Natural killer cell treated with Interleukin-12 subunit alpha and Interleukin-12 subunit beta and Interleukin-15 and Interleukin-18, amount 100 ng/mL, for 72 hours (primary cell): Measurements from ENCODE around the gene PATL2. TPM values are rescaled to one million over a fixed set of nuclear protein-coding genes. Genes with fewer than 3 reads are reported as not detected.
"Not testable (repeated sequence)": the region's sequence is repeated elsewhere in the genome, so short reads cannot be mapped to it uniquely, and the experiment has no call there.

ENCODE experiments used
- ATAC-seq, 2 donors: fragments of 150-1000 bp; cut with Tn5 transposase in 1 of 2; sonication (Bioruptor Pico), chemical (Tn5 transposase) in 1 of 2; 2 replicates each; pipeline ENCODE4 v1.10.0; 2021
- DNase-seq: peaks from one replicate; pipeline ENCODE4 v3.0.0; 2022; ENCODE audit warnings: low spot score
- H3K27ac Mint-ChIP-seq, 2 donors: 1 replicate in 1 of 2; 2 replicates in 1 of 2; pipeline ENCODE4 v1.8.0; 2022; ENCODE audit warnings: mixed read lengths in 2 of 2, mild to moderate bottlenecking in 1 of 2, moderate library complexity in 1 of 2
- H3K27me3 Mint-ChIP-seq, 2 donors: 1 replicate in 1 of 2; 2 replicates in 1 of 2; pipeline ENCODE4 v1.8.0; 2022; ENCODE audit warnings: mixed read lengths in 2 of 2
- H3K36me3 Mint-ChIP-seq: one replicate; pipeline ENCODE4 v1.8.0; 2022; ENCODE audit warnings: mixed read lengths
- H3K4me1 Mint-ChIP-seq, 2 donors: 1 replicate in 1 of 2; 2 replicates in 1 of 2; pipeline ENCODE4 v1.8.0; 2022; ENCODE audit warnings: low read depth in 2 of 2, mixed read lengths in 2 of 2, mild to moderate bottlenecking in 1 of 2
- H3K4me3 Mint-ChIP-seq: one replicate; pipeline ENCODE4 v1.8.0; 2022; ENCODE audit warnings: mixed read lengths
- H3K9me3 Mint-ChIP-seq: 2 replicates; pipeline ENCODE4 v1.8.0; 2022; ENCODE audit warnings: mixed read lengths
- total RNA-seq, 2 donors: library from RNA; stranded (reverse); gene quantifications; one replicate each; pipeline ENCODE4 v1.2.3, GENCODE V29; 2022

Gene PATL2
- total RNA-seq, 2 donors from 2014 or later: 13.0 to 19.1 TPM

DNA sequence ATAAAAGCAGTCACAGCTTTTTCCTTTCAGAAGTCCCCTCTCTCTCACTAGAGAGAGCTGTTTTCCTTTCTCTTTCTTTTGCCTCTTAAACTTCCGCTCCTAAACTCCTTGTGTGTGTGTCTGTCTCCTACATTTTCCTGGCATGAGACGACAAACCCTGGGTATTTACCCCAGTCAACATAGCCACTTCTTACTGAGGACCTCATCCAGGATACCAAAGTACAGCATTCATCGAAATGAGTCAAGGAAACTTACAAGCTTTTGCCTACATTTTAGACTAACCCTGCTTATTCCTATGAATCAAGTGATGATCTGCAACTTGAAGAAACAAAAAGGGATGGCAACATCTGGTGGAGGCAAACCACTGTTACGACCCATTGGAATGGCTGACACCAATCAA, 16.7 kb downstream of the PATL2 start:
- no peaks in the 10 kb centered on the region for H3K9me3 Mint-ChIP-seq
- peaks cover 9 to 14% of the 10 kb centered on the region in 2 donors for H3K4me1 Mint-ChIP-seq
- peak overlapping the region; percentile 47 to 55 for H3K27ac Mint-ChIP-seq

DNA sequence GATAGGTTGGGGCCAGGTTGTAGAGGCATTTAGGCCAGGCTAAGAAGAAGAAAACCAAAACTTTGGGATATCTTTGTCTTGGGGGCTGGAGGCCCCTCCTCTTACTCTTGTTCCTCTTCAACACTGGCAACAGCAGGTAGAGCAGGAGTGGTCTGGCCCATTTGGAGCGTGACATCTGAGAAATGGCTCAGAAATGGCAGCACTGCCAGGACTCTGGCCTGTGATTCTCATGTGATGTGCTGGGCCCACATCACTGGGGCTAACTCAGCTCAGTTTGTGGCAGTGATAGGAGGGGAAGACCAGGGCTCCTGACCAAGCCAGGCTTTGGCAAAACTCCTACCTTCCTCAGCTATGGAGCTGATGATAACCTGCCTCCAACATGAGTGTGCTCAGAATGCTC, 18.5 kb downstream of the PATL2 start:
- Mint-ChIP-seq H3K27me3 (no peaks in the 10 kb centered on the region), H3K4me1 (peaks cover 17 to 24% of the 10 kb centered on the region in 2 donors), H3K36me3 (peaks cover 12% of the 10 kb centered on the region), H3K27ac (no peak overlapping the region), H3K4me3 (no peak overlapping the region), H3K9me3 (peaks cover 1% of the 10 kb centered on the region)
- ATAC-seq (no peak), DNase-seq (no peak)

More for the DNA sequence above, 16.7 kb downstream of the PATL2 start:
- H3K4me3 Mint-ChIP-seq: no peak overlapping the region
- no peaks in the 10 kb centered on the region for H3K36me3 Mint-ChIP-seq
- no peak for ATAC-seq
- no peaks in the 10 kb centered on the region for H3K27me3 Mint-ChIP-seq
- no peak for DNase-seq

DNA sequence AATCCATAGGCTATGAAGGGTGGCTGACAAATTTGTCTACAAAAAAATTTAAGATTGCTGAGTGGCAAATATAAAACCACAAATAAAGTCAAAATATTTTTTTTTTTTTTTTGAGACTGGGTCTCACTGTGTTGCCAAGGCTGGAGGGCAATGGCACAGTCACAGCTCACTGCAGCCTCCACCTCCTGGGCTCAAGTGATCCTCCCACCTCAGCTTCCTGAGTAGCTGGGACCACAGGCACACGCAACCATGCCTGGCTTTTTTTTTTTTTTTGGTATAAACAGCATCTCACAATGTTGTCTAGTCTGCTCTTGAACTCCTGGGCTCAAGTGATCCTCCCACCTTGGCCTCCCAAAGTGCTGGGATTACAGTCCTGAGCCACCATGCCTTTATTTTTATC, 20.9 kb downstream of the PATL2 start:
- peaks cover 12% of the 10 kb centered on the region for H3K9me3 Mint-ChIP-seq
- DNase-seq, H3K27me3 Mint-ChIP-seq, H3K4me3 Mint-ChIP-seq, ATAC-seq: not testable (repeated sequence)
- H3K36me3 Mint-ChIP-seq: peaks cover 26% of the 10 kb centered on the region
- H3K4me1 Mint-ChIP-seq: peaks cover 37 to 38% of the 10 kb centered on the region in 2 donors
- peak overlapping the region in 1 of 2 donors; percentile 63 for H3K27ac Mint-ChIP-seq

DNA sequence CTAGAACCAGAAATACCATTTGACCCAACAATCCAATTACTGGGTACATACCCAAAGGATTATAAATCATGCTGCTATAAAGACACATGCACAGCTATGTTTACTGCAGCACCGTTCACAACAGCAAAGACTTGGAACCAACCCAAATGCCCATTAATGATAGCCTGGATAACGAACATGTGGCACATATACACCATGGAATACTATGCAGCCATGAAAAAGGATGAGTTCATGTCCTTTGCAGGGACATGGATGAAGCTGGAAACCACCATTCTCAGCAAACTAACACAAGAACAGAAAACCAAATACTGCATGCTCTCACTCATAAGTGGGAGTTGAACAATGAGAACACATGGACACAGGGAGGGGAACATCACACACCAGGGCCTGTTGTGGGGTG, 21.8 kb downstream of the PATL2 start:
- Mint-ChIP-seq H3K4me1 (peaks cover 40 to 41% of the 10 kb centered on the region in 2 donors), H3K36me3 (peaks cover 29% of the 10 kb centered on the region), H3K27ac (peak overlapping the region in 1 of 2 donors; percentile 41), H3K9me3 (peaks cover 12% of the 10 kb centered on the region)
- ATAC-seq, DNase-seq, H3K27me3 Mint-ChIP-seq, H3K4me3 Mint-ChIP-seq: not testable (repeated sequence)

DNA sequence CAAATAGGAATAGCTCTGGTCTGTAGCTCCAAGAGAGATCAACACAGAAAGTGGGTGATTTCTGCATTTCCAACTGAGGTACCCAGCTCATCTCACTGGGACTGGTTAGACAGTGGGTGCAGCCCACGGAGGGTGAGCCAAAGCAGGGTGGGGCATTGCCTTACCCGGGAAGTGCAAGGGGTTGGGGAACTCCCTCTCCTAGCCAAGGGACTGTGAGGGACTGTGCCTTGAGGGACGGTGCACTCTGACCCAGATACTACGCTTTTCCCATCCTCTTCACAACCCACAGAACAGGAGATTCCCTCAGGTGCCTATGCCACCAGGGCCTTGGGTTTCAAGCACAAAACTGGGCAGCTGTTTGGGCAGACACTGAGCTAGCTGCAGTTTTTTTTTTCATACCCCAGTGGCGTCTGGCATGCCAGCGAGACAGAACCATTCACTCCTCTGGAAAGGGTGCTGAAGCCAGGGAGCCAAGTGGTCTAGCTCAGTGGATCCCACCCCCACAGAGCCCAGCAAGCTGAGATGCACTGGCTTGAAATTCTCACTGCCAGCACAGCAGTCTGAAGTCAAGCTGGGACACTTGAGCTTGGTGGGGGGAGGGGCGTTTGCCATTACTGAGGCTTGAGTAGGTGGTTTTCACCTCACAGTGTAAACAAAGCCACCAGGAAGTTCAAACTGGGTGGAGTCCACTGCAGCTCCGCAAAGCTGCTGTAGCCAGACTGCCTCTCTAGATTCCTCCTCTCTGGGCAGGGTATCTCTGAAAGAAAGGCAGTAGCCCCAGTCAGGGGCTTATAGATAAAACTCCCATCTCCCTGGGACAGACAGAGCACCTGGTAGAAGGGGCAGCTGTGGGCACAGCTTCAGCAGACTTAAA, 28.1 kb downstream of the PATL2 start:
- H3K4me1 Mint-ChIP-seq: peaks cover 78 to 82% of the 10 kb centered on the region in 2 donors
- not testable (repeated sequence) for H3K27me3 Mint-ChIP-seq
- peaks cover 18% of the 10 kb centered on the region for H3K9me3 Mint-ChIP-seq

DNA sequence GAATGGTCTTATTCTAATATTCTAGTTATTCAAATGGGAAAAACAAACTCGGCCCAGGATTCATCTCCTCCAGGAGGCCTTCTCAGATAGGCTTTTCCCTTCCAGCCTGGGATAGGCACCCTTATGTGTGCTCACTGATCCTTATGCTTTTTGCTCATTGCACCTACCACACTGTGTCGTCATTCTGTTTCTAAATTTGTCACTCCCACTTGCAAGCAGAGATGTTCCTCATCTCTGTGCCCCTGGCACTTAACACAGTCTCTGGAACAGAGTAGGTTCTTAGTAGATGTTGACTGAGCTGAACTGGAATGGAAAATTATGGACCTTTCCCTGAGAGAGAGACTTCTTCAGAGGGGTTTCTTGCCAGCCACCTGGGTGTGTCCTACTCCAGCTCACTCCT, 28.9 kb downstream of the PATL2 start:
- H3K4me3 Mint-ChIP-seq: peak overlapping the region; percentile 72
- ATAC-seq (peak; percentile 50 to 76), DNase-seq (no peak)
- H3K9me3 Mint-ChIP-seq: peaks cover 12% of the 10 kb centered on the region
- H3K36me3 Mint-ChIP-seq: peaks cover 27% of the 10 kb centered on the region
- H3K27me3 Mint-ChIP-seq: no peaks in the 10 kb centered on the region
- peaks cover 77 to 81% of the 10 kb centered on the region in 2 donors for H3K4me1 Mint-ChIP-seq
- H3K27ac Mint-ChIP-seq: peak overlapping the region; percentile 77 to 93

More for the DNA sequence above, 28.1 kb downstream of the PATL2 start:
- ATAC-seq: peak; percentile 76 to 78
- H3K36me3 Mint-ChIP-seq: peaks cover 34% of the 10 kb centered on the region
- H3K27ac Mint-ChIP-seq: peak overlapping the region; percentile 77 to 93
- DNase-seq: peak; percentile 86
- H3K4me3 Mint-ChIP-seq: peak overlapping the region; percentile 72

DNA sequence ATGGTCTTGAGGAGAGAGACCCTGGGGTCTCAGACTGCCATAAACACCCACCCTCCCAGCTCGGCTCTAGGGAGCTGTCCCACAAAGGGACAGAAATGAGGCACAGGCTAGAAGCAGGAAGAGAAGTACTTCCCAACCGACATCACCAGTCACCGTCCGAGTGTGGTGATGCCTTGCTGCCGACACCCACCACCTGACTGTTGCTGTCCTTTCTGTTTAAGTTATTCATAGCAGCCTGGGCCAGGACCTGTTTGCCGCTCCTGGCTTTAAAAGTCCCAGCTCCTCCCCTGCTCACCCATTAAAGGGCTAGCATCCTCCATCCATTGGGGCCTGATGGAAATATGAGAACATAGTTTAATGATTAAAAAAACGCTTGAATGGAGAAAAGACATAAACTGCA, 34.4 kb downstream of the PATL2 start:
- peak; percentile 82 to 86 for ATAC-seq
- peaks cover 9% of the 10 kb centered on the region for H3K36me3 Mint-ChIP-seq
- peak overlapping the region; percentile 93 to 94 for H3K27ac Mint-ChIP-seq
- H3K27me3 Mint-ChIP-seq: no peaks in the 10 kb centered on the region
- DNase-seq: peak; percentile 77
- peaks cover 66 to 74% of the 10 kb centered on the region in 2 donors for H3K4me1 Mint-ChIP-seq
- H3K9me3 Mint-ChIP-seq: peaks cover 6% of the 10 kb centered on the region
- H3K4me3 Mint-ChIP-seq: peak overlapping the region; percentile 97

DNA sequence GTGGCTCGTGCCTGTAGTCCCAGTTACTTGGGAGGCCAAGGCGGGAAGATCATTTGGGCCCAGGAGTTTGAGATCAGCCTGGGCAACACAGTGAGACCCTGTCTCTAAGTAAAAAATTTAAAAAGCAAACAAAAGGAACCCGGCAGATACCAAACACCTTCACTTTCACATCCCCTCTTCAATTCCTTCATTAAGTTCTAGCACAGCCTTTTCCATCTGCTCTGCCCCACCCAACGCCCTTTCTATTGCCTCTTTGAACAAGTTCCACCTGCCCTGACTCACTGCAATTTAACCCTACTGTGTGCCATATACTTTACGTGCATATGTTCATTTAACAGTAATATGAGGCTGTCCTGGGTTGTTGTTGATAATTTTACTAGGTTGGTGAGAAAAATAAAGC, 35.2 kb downstream of the PATL2 start:
- peaks cover 6% of the 10 kb centered on the region for H3K9me3 Mint-ChIP-seq
- peaks cover 62 to 71% of the 10 kb centered on the region in 2 donors for H3K4me1 Mint-ChIP-seq
- DNase-seq (no peak), ATAC-seq (no peak)
- H3K27ac Mint-ChIP-seq: peak overlapping the region; percentile 93 to 94
- H3K36me3 Mint-ChIP-seq: peaks cover 5% of the 10 kb centered on the region
- H3K27me3 Mint-ChIP-seq: no peaks in the 10 kb centered on the region
- peak overlapping the region; percentile 97 for H3K4me3 Mint-ChIP-seq

DNA sequence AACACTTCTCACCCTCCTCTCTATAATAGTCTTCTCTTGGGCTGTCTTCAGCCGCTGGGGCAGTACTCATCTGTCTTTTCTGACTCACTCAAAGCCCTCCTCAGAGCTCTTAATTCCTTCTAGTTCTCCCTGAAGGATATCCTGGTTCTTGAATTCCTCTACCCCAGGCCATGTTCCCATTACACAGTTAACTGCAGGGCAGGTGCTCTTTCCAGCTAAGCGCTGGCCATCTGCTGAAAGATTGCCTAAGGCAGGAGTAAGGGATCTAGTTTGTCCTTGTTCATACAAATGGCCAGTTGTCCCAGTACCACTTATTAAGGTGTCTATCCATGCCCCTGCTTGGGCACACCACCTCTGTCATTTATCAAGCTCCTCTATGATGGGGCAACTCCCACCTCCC, 37.5 kb downstream of the PATL2 start:
- peak overlapping the region in 1 of 2 donors; percentile 43 for H3K27ac Mint-ChIP-seq
- H3K9me3 Mint-ChIP-seq: no peaks in the 10 kb centered on the region
- DNase-seq (no peak), ATAC-seq (no peak)
- H3K27me3 Mint-ChIP-seq: no peaks in the 10 kb centered on the region
- no peak overlapping the region for H3K4me3 Mint-ChIP-seq
- peaks cover 50 to 54% of the 10 kb centered on the region in 2 donors for H3K4me1 Mint-ChIP-seq
- no peaks in the 10 kb centered on the region for H3K36me3 Mint-ChIP-seq

DNA sequence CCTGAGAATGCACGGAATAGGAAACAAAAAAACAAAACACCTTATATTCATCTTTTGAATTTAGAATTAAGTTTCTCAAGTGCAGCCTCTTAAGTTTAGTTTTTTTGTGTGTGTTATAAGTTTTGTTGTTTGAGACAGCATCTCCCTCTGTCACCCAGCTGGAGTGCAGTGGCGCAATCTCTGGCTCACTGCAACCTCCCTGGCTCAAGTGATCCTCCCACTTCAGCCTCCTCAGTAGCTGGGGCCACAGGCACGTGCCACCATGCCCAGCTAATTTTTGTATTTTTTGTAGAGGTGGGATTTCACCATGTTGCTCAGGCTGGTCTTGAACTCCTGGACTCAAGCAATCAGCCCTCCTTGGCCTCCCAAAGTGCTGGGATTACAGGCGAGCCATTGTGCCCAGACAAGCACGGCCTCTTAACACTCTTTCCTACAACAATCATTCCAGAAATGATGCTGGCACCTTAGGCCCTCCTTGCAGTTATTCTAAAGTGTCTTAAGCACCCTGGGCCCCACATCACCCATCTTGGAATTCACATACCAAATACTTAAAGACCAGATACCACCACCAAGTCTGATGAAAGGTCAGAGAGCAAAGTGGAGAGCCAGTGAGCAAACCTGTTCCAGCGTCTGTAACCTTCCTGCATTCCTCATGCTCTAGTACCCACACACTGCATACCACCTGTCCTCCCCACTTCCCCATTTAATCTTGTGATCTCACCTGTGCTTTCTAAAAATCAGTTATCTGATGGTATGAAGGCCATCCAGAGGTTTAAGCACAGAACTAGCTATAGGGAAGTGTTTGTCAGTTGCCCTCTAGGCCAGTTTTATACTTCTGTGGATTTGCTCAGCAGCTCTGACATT, 40.8 kb downstream of the PATL2 start:
- no peak overlapping the region for H3K4me3 Mint-ChIP-seq
- no peak for DNase-seq
- no peaks in the 10 kb centered on the region for H3K9me3 Mint-ChIP-seq
- peak overlapping the region; percentile 59 to 69 for H3K27ac Mint-ChIP-seq
- peaks cover 43% of the 10 kb centered on the region in 2 donors for H3K4me1 Mint-ChIP-seq
- ATAC-seq: no peak
- no peaks in the 10 kb centered on the region for H3K36me3 Mint-ChIP-seq
- no peaks in the 10 kb centered on the region for H3K27me3 Mint-ChIP-seq

DNA sequence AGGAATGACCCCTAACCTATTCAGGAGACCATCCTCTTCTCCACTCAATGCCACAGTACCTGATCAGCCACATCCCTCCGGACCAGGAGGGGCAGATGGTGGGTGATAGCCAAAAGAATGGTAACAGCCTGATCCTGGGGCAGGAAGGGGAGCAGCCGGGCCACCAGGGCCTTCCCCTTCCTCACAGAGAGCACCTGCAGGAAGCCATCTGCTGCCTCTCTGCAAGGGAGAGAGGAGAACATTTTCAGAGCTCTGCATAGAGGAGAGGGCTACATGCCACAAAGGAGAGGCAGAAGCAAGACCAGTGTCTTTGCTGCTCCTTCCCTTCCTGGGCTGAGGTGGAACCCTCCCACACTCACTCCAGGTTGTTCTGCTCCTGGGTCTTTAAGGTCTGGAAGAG, 42.2 kb downstream of the PATL2 start:
- peak overlapping the region; percentile 93 to 95 for H3K27ac Mint-ChIP-seq
- no peak overlapping the region for H3K4me3 Mint-ChIP-seq
- H3K4me1 Mint-ChIP-seq: peaks cover 42 to 43% of the 10 kb centered on the region in 2 donors

DNA sequence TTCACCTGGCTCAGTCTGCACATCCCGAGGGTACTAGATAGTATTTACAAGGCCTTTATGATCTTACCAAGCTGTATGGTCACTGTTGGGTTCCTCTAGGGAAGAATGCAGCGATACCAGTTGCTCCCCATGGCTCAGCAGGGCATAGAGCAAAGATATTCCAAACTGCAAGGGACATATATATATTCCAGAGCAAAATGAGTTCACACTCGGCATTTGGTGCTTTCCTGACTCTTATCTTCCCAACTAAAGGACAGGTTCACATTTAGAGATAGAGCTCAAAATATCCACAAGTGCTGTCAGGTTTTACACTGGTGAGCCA, 44.1 kb downstream of the PATL2 start:
- no peaks in the 10 kb centered on the region for H3K9me3 Mint-ChIP-seq
- no peaks in the 10 kb centered on the region for H3K27me3 Mint-ChIP-seq
- no peak for ATAC-seq
- DNase-seq: no peak
- no peaks in the 10 kb centered on the region for H3K36me3 Mint-ChIP-seq
- peaks cover 37 to 41% of the 10 kb centered on the region in 2 donors for H3K4me1 Mint-ChIP-seq
- H3K27ac Mint-ChIP-seq: peak overlapping the region; percentile 93 to 95
- peak overlapping the region; percentile 89 for H3K4me3 Mint-ChIP-seq

More for the DNA sequence above, 42.2 kb downstream of the PATL2 start:
- no peak for ATAC-seq
- no peak for DNase-seq
- Mint-ChIP-seq H3K9me3 (no peaks in the 10 kb centered on the region), H3K27me3 (no peaks in the 10 kb centered on the region), H3K36me3 (no peaks in the 10 kb centered on the region)

DNA sequence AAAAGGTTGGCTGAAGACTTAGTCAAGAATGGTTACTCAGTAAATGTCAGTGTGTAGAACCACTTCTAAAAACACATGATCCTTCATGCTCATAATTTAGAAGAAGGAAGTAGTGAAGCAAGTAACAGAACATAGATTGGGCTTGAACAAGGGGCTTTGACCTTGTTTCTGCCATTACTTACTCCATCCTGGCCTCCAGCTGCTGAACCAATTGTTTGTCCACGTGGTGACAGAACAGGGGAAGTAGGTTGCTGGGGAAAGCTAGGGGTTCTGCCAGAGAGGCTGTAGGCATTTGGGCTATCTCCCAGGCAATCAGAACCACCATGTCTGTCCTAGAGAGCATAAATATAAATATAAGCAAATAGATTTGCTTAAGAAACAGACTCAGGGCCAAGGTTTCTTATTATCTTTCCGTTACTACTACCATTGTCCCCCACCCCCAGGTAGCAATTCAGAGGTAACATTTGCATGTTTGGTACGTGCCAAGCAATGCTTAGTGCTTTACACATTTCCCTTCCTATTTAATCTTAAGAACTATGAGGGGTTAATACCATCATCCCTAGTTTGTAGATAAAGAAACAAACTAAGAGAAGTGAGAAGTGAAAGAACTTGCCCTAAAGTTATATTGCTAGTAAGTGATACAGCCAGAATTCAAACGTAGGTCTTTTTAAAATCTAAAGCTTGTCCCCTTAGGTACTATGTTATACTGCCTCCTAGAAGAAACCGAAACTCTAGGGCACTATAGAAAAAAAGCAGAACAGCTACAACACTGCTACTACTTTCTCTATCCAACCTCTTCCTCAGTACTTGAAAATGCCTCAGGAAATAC, 44.7 kb downstream of the PATL2 start:
- no peak for DNase-seq
- H3K4me1 Mint-ChIP-seq: peaks cover 39 to 40% of the 10 kb centered on the region in 2 donors

More for the DNA sequence above, 44.7 kb downstream of the PATL2 start:
- no peak for ATAC-seq
- Mint-ChIP-seq H3K9me3 (no peaks in the 10 kb centered on the region), H3K27me3 (no peaks in the 10 kb centered on the region), H3K36me3 (no peaks in the 10 kb centered on the region), H3K27ac (peak overlapping the region; percentile 93 to 95), H3K4me3 (peak overlapping the region; percentile 89)
